ENCODE data around the gene VSTM2B. TPM values are rescaled to one million over a fixed set of nuclear protein-coding genes. Genes with fewer than 3 reads are reported as not detected.

VSTM2B gene
- total RNA-seq, 1 experiment from 2014 or later = not detected

- no peak for DNase-seq (ENCODE audit: low read depth)
Observed at GRCh38 chr19:29495901-29496441, 29.8 kb upstream of the VSTM2B start.

GRCh38 chr19:29497241-29497640, 28.6 kb upstream of the VSTM2B start:
- DNase-seq (ENCODE audit: low read depth) = no peak

- DNase-seq (ENCODE audit: low read depth) = no peak
Observed at GRCh38 chr19:29497686-29498436, 27.9 kb upstream of the VSTM2B start.

- no peak for DNase-seq (ENCODE audit: low read depth)
Observed at GRCh38 chr19:29499261-29499920, 26.4 kb upstream of the VSTM2B start.

- no peak for DNase-seq (ENCODE audit: low read depth)
Observed at GRCh38 chr19:29499921-29500590, 25.7 kb upstream of the VSTM2B start.

GRCh38 chr19:29501816-29502580, 23.8 kb upstream of the VSTM2B start:
- DNase-seq (ENCODE audit: low read depth) = no peak

- DNase-seq (ENCODE audit: low read depth) = no peak
Observed at GRCh38 chr19:29502581-29502850, 23.3 kb upstream of the VSTM2B start.

GRCh38 chr19:29503140-29503758, 22.5 kb upstream of the VSTM2B start:
- no peak for DNase-seq (ENCODE audit: low read depth)

- DNase-seq (ENCODE audit: low read depth) = no peak
Observed at GRCh38 chr19:29503785-29504184, 22.0 kb upstream of the VSTM2B start.

GRCh38 chr19:29504454-29504853, 21.3 kb upstream of the VSTM2B start:
- no peak for DNase-seq (ENCODE audit: low read depth)

GRCh38 chr19:29505097-29505824, 20.5 kb upstream of the VSTM2B start:
- DNase-seq (ENCODE audit: low read depth) = no peak

DNA sequence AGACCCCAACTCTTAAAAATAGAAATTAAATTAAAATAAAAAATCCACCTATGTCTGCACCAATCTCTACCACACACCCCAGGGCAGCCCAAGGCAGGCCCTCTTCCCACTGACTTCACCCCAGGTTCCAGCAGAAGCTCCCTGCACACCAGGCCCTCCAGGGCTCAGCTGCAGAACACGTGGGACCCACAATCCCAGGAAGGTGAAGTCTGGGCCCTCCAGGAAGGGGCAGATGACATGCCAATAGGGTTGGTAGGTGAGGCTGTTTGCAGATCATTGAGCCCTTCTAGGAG, 19.2 kb upstream of the VSTM2B start:
- DNase-seq (ENCODE audit: low read depth) = no peak

DNA sequence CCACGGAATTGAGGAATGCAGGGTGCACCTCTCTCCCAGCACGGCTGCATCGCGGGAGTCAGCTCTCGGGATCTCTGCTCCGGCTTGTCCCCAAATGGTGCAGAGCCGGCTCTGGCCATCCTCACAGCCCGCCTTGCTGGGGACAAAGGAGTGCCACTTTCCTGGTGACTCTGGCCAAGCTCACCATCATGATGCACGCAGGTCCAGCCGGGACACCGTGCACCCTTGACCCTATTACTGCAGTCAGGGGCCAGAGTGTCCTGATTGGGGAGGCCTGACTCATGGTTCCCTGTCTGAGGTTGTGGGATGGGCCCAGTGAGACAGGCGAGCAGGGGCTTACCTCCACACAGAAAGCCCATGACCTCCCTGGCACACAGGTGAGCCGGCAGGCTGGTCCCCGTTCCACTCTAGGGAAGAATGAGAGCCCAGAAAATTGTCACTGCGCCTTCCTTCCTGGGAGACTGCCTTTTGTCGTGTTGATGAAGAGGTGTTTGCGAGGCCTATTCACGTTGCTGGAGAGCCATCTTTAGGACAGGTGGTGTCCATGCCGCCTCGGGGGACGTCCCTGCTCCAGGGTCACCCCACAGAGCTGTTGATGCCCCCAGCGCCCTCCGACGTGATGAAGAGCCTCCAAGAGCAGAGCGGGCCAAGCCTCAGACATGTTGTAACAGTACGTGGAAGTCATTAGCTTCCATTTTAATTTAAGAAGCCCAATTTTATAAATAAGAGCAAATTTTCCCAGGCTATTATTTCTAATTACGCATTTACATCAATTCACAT, 18.5 kb upstream of the VSTM2B start:
- DNase-seq (ENCODE audit: low read depth) = no peak

DNA sequence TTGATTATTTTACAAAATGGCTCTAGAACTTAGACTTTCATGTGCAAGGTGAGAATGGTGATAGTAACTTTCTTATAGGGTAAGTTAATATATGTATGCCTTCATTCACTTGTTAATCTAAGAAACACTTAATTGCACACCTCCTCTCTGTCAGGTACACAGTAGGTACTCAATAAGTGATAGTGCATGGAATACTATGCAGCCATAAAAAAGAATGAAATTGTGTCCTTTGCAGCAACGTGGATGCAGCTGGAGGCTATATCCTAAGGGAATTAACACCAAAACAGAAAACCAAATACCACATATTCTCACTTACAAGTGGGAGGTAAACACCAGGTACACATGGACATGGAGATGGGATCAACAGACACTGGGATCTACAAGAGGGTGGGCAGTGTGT, 17.6 kb upstream of the VSTM2B start:
- no peak for DNase-seq (ENCODE audit: low read depth)

DNA sequence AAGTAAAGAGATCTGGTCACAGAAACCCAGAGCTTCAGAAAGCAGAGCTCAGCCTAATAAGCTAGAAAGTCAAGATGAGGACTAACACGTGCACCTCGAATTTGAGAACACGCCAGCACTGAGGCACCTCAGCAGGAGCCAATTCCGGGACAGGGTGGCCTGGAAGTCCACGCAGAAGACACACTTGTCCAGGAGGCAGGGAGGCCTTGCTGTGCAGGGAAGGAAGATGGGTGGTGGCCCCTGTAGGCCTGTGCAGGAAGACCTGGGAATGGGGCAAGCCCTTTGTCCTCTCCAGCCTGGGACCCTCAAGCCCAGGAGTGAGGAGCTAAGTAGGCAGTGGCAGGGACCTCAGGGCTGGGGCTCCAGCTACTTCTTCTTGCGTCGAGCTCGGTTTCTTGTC, 16.3 kb upstream of the VSTM2B start:
- no peak for DNase-seq (ENCODE audit: low read depth)

DNA sequence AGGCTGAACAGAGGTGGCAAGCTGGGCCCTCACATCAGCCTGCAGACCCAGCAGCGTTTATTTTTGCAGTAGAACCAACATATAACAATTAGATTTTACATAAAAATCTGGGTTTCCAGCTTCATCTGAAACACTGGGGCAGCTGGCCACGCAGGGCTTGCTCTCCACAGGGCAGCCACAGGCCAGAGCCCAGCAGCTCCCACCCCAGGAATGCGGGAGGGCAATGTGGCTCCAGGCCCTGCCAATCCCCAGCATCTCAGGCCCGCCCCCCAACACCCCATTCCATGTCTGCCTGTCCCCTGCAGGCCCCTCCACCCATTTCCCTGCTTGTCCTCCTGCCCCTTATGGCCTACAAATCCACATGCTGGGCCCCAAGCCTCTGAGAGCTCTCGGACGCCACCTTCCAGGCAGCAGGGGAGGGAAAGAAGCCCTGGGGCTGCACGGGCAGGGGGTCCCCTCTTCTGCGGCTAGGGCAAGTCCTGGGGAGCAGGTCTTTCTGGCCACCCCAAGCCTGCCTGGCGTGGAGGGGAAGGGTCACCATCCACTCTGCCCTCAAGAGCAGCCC, 15.0 kb upstream of the VSTM2B start:
- DNase-seq (ENCODE audit: low read depth) = no peak

GRCh38 chr19:29511768-29512167, 14.0 kb upstream of the VSTM2B start:
- no peak for DNase-seq (ENCODE audit: low read depth)

DNA sequence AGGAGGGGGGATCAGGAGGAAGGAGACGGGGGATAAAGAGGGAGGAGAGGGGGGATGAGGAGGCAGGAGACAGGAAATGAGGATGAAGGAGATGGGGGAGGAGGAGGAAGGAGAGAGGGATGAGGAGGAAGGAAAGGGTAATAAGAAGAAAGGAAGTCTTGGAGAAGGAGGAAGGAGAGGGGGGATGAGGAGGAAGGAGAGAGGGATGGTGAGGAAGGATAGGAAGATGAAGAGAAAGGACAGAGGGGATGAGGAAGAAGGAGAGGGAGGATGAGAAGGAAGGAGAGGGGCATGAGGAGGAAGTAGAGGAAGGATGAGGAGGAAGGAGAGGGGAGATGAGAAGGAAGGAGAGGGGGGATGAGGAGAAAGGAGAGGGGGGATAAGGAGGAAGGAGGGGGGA, 13.0 kb upstream of the VSTM2B start:
- no peak for DNase-seq (ENCODE audit: low read depth)

GRCh38 chr19:29514525-29515232, 11.1 kb upstream of the VSTM2B start:
- no peak for DNase-seq (ENCODE audit: low read depth)

DNA sequence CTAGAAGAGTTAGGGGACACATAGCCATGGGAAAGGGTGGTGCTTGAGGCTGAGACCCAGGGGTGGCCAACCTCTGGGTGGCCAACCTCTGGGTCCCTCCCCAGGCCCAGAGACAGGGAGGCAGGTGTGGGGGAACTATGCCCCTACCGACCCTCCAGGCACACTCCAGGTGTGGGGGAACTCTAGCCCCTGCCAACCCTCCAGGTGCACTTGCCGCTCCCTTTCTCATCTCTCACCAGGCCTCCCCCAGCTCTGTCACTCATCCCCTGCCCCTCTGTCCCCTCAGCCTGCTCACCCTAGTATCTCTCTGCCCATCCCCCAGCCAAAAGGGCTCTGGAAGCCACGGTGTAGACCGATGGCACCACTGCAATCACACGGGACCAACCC, 10.6 kb upstream of the VSTM2B start:
- DNase-seq (ENCODE audit: low read depth) = no peak

Data from Daoy (cell line).